GM18909 (cell line): ENCODE data around the gene FSTL1.

Experiments
- ATAC-seq: cut with Tn5 transposase; IDR thresholded peaks from one replicate; pipeline ENCODE4 v1.9.1; 2021; ENCODE audit warnings: mild to moderate bottlenecking; ENCODE audit not compliant: unreplicated experiment, poor library complexity

The FSTL1 gene, protein sequence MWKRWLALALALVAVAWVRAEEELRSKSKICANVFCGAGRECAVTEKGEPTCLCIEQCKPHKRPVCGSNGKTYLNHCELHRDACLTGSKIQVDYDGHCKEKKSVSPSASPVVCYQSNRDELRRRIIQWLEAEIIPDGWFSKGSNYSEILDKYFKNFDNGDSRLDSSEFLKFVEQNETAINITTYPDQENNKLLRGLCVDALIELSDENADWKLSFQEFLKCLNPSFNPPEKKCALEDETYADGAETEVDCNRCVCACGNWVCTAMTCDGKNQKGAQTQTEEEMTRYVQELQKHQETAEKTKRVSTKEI

DNA sequence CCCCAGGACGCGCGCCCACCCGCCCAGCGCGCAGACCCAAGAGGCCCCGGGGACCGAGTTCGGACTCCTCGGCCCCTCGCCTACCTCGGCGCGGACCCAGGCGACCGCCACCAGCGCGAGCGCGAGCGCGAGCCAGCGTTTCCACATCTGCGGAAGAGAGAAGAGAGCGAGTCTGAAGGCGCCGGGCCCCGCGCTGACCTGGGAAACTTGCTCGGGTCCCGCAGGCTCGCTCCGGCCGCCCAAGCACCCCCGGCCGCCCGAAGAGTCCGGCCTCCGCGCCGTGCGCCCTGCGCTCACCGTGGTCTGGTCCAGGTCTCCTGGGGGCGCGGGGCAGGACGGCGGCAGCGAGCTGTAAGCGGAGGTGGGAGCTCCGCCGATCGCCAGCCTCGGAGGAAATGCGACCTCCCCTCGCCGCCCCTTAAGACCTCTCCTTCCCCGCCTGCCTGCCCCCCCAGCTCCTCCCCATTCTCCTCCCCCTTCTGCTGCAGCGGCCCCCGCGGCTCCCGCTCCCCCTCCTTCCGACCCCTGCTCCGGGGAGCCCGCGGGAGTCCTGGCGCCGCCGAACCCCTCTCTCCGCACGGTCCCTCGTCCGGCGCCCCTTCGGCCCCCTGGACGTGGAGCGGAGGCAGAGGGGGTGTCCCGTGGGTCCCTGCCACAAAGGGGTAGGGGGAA, at the start of gene FSTL1:
Gene FSTL1, minus strand, starts transcription at position 393 of the 672 bp plus-strand sequence. Its CDS starts 246 bp downstream, at position 147.
- no peak for ATAC-seq

DNA sequence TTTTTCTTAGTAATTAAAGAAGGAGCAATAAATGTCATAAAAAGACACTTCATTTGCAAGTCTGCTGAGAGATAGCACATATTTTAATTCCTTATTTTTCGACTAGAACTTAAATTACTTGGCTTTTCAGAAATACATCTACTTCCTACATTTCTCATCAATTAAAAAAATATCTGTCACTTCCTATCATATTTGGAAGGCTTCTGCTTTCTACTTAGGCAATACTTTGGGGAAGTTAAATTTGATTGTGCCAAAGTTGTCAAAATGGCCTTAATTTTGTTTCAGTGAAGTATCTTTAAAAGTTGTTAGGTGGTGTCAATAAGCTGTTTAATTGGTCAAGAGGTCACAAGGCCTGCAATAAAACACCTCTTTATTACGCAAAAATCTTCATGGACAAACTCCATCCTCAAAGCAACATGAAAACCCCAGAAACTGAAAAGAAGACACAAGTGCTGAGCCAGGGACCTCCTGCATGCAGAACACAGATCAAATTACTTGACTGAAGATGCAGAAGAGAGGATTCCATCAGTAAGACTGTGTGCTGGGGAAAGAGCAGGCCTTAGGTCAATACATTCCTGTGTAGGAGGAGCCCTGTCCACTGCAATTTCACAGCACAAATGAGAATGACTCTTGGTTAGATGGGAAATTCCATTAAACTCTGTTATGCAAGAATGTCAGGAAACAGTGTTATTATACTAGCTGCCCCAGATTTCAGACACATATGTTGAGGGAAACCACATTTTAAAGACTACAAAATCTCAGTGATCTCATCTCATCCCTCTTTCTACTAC, 48.0 kb upstream of the FSTL1 start:
- no peak for ATAC-seq

DNA sequence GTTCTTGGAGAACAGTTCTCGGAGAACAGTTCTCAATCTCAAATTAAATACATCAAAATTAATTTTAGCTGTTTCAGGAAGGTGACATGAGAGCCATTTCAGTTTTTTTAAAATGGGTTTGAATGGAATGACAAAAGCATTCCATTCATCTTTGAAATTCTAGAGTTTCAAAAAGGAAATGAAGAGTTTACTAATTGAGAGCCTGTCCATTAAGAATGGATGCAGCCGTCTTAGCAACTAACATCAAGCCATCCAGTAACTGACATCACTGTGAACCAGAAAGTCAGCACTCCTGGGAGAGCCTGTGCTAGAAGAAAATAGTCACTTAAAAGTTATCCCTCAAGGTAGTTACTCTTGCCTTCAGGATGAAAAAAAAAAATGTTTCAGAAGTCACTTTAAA, 47.0 kb upstream of the FSTL1 start:
- ATAC-seq: no peak

DNA sequence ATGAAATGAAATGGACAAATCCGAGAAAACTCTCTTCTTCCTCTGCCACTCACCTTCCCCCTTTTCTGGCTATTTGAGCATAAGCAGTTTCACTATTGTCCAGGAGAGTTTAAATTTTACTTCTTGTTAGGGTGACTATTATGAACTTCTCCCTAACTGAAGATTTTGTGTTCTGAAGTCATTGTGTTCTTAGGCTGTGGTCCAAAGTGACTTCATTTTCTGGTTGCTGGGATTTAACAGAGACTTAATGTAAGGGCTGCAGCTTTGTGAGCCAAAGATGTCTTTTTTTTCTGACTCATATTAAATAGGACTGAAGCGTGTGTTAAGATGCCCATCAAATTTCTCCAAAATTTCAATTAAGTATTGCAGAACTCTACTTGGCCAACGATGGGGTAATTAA, 46.5 kb upstream of the FSTL1 start:
- no peak for ATAC-seq

DNA sequence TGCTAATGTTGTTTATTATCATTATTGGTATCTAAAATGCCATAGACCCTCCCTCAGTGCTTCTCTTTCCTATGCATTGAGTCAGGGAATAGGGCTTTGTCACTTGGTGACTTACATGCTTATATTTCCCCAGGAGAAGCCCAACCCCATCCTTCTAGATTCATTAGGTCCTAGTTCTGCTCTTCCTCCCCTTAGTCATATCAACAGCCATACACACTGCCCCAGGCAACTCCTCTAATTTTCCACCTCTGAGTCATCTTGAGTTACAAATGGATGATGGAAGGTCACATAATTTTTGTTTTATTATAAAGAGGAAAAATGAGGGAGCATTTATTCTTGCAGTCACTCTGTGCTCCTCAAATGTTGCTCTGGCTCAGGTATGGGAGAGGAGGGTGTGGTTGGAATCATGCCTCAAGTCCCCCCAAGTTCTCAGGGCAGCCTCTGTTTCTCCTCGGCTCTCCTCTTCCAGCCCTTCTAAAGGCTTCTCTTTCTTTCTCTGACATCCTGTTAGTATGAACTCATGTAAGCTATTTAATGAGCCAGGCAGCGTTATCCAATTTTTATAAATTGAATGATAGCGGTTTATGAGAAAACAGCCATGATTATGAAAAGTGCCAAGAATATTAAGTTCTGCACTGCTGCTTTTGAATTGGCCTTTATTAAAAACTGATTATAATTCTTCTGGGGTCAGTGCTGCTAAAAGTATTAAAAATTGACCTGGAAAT, 45.6 kb upstream of the FSTL1 start:
- ATAC-seq: no peak

DNA sequence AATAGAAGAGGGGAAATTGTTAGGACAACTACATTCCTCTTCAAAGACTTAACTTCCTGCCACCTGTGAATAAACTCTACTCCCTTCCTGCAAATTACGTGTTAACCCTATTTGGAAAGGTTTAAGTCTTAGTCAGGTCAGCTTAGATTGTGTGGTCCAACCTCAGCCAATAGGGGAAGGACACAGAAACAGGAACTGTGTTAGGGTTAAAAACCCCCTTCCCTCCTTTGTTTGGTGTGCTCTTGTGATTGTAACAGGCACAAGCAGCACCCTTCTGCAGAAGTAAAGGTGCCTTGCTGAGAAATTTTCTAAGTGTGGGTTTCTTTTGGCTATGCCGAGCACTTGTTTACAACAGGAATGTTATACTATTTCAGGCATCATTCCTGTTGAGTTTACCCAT, 45.0 kb upstream of the FSTL1 start:
- no peak for ATAC-seq

DNA sequence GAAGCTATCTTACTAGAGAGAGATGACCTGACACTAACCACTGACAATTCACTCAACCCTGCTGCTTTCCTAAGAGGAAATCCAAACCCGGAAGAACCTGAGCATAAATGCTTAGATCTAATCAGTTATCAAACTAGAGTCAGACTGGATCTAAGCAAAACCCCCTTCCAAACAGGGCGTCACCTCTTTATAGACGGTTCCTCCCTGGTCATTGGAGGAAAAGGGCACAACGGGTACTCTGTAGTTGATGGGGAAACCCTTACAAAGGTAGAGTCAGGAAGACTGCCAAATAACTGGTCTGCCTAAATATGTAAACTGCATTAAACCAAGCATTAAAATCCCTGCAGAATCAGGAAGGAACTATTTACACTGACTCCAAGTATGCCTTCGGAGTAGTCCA, 41.3 kb upstream of the FSTL1 start:
- no peak for ATAC-seq

DNA sequence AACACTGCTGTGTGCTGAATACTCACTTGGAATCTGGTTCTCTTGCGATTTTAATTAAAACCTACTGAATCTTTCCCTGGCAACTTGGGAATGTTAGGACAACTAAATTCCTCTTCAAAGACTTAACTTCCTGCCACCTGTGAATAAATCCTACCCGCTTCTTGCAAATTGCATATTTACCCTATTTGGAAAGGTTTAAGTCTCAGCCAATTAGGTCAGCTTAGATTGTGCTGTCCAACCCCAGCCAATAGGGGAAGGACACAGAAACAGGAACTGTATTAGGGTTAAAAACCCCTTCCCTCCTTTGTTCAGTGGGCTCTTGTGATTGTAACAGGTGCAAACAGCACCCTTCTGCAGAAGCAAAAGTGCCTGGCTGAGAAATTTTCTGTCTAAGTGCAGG, 38.6 kb upstream of the FSTL1 start:
- no peak for ATAC-seq

DNA sequence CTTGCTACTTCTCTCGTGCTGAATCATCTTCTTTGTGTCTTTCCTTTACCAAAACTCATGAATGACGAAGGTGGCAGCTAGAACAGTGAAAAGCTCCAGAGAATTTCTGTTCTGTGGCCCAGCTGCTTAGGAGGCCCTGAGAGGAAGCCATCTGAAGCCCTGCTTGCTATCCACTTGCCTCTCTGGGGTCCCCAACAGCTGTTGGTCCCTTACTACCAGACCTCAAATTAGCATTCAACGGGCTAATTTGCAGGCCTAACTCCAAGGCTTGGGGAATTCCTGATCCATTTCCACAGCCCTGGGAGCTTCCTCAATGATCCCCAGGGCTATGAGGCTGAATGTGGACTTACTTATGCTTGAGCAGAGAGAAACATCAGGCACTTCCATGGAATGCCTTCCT, 37.5 kb upstream of the FSTL1 start:
- no peak for ATAC-seq

DNA sequence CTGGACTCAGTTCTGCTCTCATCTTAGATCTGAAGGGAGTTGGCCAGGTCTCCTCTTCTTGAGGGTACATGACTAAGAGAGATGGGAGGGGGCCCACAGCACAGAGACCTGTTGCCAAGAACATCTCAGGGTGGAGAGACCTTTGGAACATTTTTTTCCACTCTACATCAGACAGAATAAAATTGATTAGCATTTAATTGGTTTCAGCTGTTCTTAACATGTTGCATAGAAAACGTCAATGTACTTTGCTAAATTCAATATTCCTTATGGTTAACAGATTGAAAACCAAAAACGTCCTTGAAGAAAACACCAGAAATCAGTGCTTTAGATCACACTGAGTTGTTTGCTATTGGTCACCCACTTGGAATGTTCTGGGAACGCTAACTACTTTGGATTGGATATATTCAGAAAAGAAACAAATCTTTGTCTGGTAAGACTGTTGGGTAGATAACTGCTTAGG, 36.4 kb upstream of the FSTL1 start:
- ATAC-seq: no peak

DNA sequence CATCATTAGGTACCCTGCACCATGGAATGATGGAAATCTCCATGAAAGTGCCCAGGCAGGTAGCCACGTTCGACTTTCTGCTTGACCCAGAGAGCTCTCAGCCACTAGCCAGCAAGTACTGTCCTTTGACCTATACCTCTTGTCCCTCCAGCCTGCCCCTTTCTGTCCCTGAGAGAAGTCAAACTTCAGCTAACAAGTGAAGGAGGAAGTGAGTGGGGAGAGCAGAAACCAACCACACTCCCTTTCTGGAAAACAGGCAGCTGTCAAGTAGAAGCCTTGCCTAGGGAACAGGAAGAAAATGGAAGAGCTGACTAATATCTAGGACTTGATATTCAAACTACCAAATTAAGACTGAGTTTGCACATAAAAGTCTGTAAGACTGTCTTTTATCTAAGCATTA, 30.3 kb upstream of the FSTL1 start:
- ATAC-seq: no peak

DNA sequence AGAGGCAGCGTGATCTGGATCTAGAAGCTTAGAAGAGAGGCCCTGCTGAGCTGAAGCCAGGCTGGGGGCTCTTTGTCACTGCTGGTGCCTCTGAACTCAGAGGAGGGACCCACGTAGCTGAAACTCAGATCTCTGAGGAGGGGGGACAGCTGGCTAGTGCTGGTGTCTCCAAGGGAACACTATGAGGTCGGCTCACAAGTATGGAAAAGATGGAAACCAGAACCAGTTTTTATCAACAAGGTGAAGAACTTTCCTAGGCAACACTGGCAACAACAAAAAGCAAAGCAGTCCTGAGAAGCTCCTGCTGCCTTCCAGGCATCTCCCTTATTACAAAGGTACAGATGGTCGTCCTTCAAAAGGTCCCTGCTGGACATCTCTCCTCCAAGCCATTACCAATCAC, 27.0 kb upstream of the FSTL1 start:
- no peak for ATAC-seq

DNA sequence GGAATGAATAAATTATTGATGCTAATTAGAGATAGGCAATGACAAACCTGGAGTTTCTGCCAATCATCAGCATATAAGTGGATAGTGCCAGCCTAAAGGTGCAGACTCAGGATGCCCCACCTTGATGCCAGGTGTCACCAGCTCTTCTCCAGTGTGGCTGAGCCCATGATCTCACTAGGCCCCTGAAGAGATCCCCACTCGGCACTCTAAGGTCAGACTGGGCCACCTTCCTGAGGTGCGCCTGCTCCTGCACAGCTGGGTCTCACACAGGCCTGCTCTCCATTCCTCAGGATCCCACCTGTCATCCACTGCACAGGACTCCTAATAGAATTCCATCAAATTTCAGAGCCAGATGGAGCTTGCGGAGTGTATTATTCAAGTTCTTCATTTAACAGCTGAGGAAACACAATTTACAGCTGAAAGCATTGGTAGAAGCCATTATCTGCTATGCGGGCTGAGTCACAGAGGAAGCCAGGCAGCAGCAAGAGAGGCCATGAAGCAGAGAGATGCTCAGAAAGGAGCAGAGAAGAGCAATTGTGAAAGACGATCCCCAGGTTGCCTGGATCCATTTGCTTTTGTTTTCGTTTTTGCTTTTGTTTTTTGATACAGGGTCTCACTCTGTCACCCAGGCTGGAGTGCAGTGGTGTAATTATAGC, 25.1 kb upstream of the FSTL1 start:
- ATAC-seq: no peak

DNA sequence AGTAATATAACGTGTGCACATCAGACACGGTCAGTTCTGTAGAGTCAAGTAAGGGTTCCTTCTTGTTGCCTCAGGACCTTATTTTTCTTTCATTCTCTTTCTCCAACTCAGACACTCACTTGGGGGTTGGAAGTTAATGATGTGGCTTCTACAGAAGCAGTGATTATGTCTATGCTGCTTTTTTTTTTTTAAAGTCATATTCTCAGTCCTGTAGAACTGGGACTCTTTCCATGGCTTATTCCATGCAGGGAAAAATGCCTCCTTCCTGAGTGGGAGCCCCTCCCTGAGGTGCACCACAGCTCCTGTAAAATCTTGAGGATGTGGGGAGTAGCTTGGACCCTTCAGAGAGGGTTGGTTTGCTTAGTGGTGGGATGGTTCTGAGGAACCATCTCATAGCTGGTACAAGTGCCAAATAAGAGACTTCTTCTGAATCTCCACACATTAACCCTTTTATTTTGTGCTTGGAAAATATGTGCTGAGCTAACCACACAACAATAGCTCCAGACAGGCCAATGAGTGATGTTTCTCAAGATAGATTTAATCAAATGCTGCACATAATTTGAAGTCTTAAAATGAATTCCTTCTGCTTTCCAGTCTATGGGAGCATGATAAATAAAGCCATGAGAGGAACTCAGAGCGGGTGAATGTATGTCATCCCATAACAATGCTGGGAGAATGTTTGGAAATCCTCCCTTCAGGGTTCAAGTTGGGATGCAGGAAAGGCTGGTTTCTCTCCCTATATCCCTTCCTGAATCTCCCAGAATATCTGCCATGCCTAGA, 23.3 kb upstream of the FSTL1 start:
- no peak for ATAC-seq

DNA sequence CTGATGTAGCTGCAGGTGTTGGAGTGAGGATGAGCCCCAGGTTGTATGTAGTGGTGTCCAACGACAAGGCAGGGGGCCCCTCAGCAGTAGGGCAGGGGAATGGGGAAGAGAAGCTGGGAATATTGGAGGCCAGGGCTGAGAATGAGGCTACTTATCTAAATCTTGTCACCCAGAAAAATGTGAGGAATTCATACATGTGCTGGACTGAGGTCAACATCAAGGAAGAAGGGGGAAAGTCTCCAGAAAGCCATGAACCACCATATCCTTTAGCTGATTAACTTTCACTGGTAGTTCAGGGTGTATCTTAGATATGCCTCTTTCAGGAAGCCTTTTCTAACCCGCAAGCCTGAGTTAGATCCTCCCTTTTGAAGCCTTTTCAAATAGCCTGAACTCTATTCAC, 22.6 kb upstream of the FSTL1 start:
- ATAC-seq: no peak

DNA sequence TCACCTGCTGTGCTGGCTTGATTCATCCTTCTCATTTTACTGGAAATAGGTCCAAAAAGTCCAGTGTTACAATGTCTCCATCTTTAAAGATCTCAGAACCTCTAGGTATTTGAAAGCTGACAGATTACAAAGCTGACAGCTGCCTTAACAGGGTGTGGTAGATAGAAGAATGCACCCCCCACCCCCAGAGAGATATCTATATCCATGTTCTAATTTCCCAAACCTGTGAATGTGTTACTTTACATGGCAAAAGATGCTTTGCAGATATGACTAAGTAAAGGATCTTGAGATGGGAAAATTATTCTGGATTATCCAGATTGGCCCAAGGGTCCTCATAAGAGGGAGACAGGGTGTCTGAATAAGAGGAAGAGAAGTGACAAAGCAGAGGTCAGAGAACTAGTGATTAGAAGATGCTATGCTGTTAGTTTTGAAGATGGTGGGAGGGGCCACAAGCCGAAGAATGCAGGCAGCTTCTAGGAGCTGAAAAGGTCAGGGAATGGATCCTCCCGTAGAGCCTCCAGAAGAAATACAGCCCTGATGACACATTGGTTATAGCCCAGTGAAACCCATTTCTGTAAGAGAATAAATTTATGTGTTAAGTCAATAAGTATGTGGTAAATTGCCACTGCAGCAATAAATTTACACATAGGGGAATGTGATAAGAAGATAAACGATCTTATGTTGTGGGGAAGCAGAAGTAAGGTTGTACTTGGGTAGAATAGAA, 21.5 kb upstream of the FSTL1 start:
- ATAC-seq: no peak

DNA sequence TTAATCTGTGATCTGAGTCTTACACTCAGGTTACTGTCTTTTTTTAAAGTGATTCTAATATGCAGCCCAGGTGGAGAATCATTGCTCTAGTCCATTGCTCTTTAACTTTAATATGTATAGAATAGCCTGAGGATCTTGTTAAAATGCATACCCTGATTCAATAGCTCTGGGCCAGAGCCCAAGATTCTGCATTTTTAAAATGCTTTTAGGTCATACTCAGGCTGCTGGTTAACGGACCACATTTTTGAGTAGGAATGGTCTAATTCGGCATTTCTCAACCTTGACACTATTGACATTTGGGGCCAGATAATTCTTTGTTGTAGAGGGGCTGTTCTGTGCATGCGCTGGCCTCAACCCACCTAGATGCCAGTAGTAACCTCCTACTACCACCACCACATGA, 20.9 kb upstream of the FSTL1 start:
- ATAC-seq: no peak

DNA sequence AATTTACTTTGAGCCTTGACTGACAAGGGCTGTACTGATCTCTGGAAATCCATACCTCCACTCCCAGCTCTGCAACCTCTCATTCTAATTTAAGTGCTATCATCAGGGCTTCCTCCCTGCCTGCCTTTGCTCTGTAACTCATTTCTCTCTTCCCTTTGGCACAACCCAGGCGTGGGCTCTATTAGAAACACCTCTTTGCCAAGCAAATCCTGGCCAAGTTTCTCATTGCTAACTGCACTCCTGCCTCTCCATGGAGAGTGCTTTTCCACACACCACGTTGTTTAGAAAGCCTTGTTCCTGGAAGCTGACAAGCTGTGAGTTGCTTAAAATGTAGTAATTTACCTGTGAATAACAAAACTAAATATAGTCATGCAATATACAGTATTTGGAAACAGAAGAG, 20.1 kb upstream of the FSTL1 start:
- ATAC-seq: no peak

DNA sequence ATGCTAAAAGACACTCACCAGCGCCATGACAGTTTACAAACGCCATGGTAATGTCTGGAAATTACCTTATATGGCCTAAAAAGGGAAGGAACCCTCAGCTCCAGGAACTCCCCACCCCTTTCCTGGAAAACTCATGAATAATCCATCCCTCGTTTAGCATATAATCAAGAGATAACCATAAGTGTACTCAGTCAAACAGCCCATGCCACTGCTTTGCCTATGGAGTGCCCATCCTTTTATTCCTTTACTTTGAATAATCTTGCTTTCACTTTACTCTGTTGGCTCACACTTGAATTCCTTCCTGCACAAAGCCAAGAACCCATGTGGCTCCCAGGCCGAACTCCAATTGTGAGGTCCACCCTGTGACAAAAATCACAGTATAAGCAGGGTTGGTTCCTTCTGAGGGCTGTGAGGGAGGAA, 19.1 kb upstream of the FSTL1 start:
- no peak for ATAC-seq
